SIG-M5 treated with dmso at 0.1 percent for 504 hours (cell line): Measurements from ENCODE around the gene TSPEAR.

ENCODE experiments used
- DNase-seq: peaks from one replicate; lab custom pipeline; 2025; ENCODE audit not compliant: unreplicated experiment; lab: John Stamatoyannopoulos, UW

Gene TSPEAR

GRCh38 chr21:44458971-44459711 lies 252.2 kb downstream of the TSPEAR start:
- DNase-seq = no peak

DNA sequence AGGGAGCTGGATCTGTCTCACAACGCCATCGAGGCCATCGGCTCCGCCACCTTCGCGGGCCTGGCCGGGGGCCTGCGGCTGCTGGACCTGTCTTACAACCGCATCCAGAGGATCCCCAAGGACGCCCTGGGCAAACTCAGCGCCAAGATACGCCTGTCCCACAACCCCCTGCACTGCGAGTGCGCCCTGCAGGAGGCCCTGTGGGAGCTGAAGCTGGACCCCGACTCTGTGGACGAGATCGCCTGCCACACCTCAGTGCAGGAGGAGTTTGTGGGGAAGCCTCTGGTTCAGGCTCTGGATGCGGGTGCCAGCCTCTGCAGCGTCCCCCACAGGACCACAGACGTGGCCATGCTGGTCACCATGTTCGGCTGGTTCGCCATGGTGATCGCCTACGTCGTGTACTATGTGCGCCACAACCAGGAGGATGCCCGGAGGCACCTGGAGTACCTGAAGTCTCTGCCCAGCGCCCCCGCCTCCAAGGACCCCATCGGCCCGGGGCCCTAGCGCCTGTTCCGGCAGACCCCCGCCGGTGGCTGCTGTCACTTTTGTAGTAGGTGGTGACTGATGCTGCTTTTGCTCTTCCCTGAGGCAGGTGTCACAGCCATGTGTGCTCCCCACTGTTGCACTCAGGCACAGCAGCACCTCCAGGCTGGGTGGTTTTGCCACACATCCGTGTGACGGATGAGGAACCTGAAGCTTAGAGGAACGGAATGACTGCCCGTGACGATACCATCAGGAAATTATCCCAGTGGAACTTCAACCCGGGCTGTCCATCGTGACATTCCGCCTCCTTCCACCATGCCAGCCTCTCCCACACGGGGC lies 254.2 kb downstream of the TSPEAR start:
- DNase-seq = no peak

DNA sequence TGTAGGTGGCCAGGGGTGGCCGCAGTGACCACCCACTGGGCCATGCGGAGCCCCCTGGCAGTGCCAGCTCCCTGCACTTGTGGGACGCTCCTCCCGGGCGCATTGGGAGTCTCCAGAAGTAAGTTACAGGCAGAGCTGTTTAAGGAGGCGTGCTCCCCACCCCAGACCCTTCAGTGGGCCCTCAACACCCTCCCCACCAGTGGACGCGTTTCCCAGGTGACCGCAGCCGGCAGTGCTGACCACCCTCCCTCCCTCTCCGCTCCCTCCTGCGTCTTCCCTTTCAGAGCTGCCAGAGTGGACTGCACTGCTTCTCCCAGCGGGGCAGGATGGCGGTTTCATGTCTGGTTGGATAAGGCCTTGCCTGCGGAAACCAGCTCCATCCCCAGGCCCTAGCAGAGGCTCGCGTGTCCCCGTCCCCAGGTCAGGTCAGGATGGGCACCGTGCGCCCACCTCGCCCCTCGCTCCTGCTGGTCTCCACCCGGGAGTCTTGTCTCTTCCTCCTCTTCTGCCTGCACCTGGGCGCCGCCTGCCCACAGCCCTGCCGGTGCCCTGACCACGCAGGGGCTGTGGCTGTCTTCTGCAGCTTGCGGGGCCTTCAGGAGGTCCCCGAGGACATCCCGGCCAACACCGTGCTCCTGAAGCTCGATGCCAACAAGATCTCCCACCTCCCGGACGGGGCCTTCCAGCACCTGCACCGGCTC lies 255.0 kb downstream of the TSPEAR start:
- DNase-seq = no peak

GRCh38 chr21:44455524-44456213 lies 255.7 kb downstream of the TSPEAR start:
- peak; percentile 42 for DNase-seq

- DNase-seq = peak; percentile 81
Observed at GRCh38 chr21:44454747-44455523, 256.4 kb downstream of the TSPEAR start, which contains the start of gene LRRC3. Gene LRRC3, plus strand, starts transcription at chr21:44455510. Its CDS starts 1,135 bp downstream, at chr21:44456645.

DNA sequence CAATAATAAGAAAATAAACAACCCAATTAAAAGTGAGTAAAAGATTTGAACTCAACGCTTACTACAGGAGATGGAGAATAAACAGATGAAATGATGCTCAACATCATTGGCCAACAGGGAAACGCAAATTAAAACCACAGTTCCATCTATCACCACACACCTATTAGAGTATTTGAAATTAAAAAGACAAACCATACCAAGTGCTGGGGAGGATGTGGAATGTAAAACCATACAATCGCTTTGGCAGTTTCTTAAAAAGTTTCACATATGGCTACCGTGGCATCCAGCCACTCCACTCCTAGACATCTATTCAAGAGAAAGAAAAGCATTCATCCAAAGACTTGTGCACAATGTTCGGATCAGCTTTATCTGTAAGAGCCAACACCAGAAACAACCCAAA lies 257.3 kb downstream of the TSPEAR start:
- DNase-seq = no peak

GRCh38 chr21:44453120-44453519 lies 258.3 kb downstream of the TSPEAR start:
- DNase-seq = no peak

DNA sequence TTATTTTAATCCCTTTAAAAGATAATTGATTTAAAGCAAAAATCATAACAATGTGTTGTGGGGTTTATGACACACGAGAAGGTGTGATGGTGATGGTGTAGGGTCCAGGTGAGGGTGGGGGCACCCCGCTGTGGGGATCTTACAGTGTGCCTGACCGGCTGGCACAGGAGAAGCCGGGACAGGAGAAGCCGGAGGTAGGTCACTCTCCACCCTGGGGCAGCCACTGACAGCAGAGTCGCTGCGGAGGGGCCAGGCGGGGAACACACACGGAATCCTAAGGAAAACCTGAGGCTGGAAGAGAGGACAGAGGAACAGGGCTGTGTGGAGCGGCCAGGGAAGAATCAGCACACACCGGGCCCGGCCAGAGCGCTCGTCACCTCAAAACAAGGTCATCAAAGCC lies 260.4 kb downstream of the TSPEAR start:
- no peak for DNase-seq

- DNase-seq = no peak
Observed at GRCh38 chr21:44450402-44450801, 261.0 kb downstream of the TSPEAR start.

- no peak for DNase-seq
Observed at GRCh38 chr21:44449473-44450363, 261.7 kb downstream of the TSPEAR start.

DNA sequence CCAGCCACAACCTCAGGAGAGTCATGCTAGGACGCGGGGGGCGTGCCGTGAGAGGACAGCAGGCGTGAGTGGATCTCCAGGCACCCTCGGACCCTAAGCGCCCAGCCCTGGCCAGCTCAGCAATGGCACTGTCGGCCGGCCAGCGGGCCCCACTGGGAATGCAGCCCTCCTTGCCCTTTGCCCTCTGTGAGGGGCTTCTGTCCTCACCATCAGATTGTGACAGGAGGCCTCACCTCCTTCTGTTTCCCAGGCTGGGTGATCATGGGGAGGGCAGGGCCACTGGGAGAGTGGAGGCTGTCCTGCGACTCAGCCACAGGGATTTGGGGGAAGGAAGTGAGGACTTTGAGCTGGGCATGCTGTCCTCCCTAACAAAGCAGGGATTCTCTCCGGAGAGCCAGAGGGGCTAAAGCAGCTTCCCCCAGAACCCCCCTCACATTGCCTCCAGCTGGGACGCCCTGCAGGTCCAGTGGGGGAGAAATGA lies 262.7 kb downstream of the TSPEAR start:
- no peak for DNase-seq
